Endodermal cell (in vitro differentiated cells): ENCODE data around the gene RRP1B. TPM values are rescaled to one million over a fixed set of nuclear protein-coding genes. Genes with fewer than 3 reads are reported as not detected.

ENCODE experiments used
- DNase-seq: peaks from one replicate; pipeline ENCODE4 v3.0.0-alpha.2; 2017
- H3K27ac ChIP-seq: 2 replicates; pipeline ENCODE4 v1.5.1; 2013; ENCODE audit warnings: mild to moderate bottlenecking, low read depth, low read length, moderate library complexity
- H3K27me3 ChIP-seq: 2 replicates; pipeline ENCODE4 v1.6.1; 2013; ENCODE audit warnings: mild to moderate bottlenecking, low read length, moderate library complexity; ENCODE audit not compliant: insufficient read depth, control insufficient read depth, poor library complexity, severe bottlenecking
- H3K36me3 ChIP-seq: 2 replicates; pipeline ENCODE4 v1.7.0; 2013; ENCODE audit warnings: mild to moderate bottlenecking, low read length, moderate library complexity; ENCODE audit not compliant: control insufficient read depth, insufficient read depth
- H3K4me1 ChIP-seq: one replicate; pipeline ENCODE4 v1.7.0; 2013; ENCODE audit warnings: low read length; ENCODE audit not compliant: control insufficient read depth, insufficient read depth
- H3K4me3 ChIP-seq: 2 replicates; pipeline ENCODE4 v1.5.1; 2013; ENCODE audit warnings: mild to moderate bottlenecking, low read length, moderate library complexity
- H3K9ac ChIP-seq: 2 replicates; pipeline ENCODE4 v1.6.1; 2013; ENCODE audit warnings: mild to moderate bottlenecking, low read length, moderate library complexity; ENCODE audit not compliant: poor library complexity, severe bottlenecking; ENCODE audit errors: extremely low read depth
- H3K9me3 ChIP-seq: 2 replicates; pipeline ENCODE4 v1.6.1; 2013; ENCODE audit warnings: mild to moderate bottlenecking, low read length, moderate library complexity; ENCODE audit not compliant: control insufficient read depth
- H3K27ac Mint-ChIP-seq: 2 replicates; pipeline ENCODE4 v1.8.0; 2020; ENCODE audit warnings: mixed read lengths
- H3K27me3 Mint-ChIP-seq: 2 replicates; pipeline ENCODE4 v1.8.0; 2021; ENCODE audit warnings: mild to moderate bottlenecking, mixed read lengths; ENCODE audit not compliant: insufficient read depth
- H3K36me3 Mint-ChIP-seq: 2 replicates; pipeline ENCODE4 v1.8.0; 2020; ENCODE audit warnings: low read depth, mixed read lengths
- H3K4me1 Mint-ChIP-seq: 2 replicates; pipeline ENCODE4 v1.8.0; 2020; ENCODE audit warnings: mixed read lengths
- H3K4me3 Mint-ChIP-seq: 2 replicates; pipeline ENCODE4 v1.8.0; 2020; ENCODE audit warnings: mild to moderate bottlenecking, moderate library complexity, mixed read lengths
- H3K9me3 Mint-ChIP-seq: 2 replicates; pipeline ENCODE4 v1.8.0; 2020; ENCODE audit warnings: mild to moderate bottlenecking, mixed read lengths
- WGBS, 2 experiments: methylation state at CpG; one replicate each; pipeline versions ENCODE4 v1.1.5 to v1.1.7; 2013; ENCODE audit warnings: missing lambda C conversion rate in 2 of 2, mixed read lengths in 1 of 2; ENCODE audit not compliant: insufficient coverage in 1 of 2, insufficient read length in 1 of 2; 5-methylcytosine and 5-hydroxymethylcytosine counted together
- total RNA-seq, 2 donors: library from RNA; stranded (reverse); fragmentation: NEBNext Ultra II Directional in 1 of 2; extraction: Animal tissue kit (Norgen Biotek cat#: 25700) in 1 of 2; gene quantifications; 2 replicates in 1 of 2; 3 replicates in 1 of 2; pipeline ENCODE4 v1.2.1, GENCODE V29; 2021
- TF ChIP-seq, protein P1 (sequence below): fragments of 200-600 bp; sonication (generic); conservative IDR thresholded peaks from 2 replicates; pipeline ENCODE4 v1.5.0; 2021; ENCODE audit warnings: antibody characterized with exemption, mild to moderate bottlenecking

Gene RRP1B
- total RNA-seq, 2 donors from 2014 or later, result 44.1 to 46.0 TPM

- H3K4me1 ChIP-seq, result no peaks in the 10 kb centered on the region
- peaks cover 12% of the 10 kb centered on the region for H3K4me1 Mint-ChIP-seq
- peaks cover 24% of the 10 kb centered on the region for H3K27me3 Mint-ChIP-seq
- H3K9me3 Mint-ChIP-seq, result no peaks in the 10 kb centered on the region
- H3K4me3 ChIP-seq, result no peak overlapping the region
- no peak overlapping the region for H3K27ac Mint-ChIP-seq
- 88 to 95% methylated on average over 4 to 12 of the region's 13 CpGs for WGBS, 2 experiments
- no peak overlapping the region for H3K9ac ChIP-seq
- H3K36me3 ChIP-seq, result no peaks in the 10 kb centered on the region
- peak overlapping the region; percentile 66 for H3K4me3 Mint-ChIP-seq
- H3K27ac ChIP-seq, result no peak overlapping the region
- no peaks in the 10 kb centered on the region for H3K36me3 Mint-ChIP-seq
- DNase-seq, result no peak
- TF ChIP-seq, protein P1, sequence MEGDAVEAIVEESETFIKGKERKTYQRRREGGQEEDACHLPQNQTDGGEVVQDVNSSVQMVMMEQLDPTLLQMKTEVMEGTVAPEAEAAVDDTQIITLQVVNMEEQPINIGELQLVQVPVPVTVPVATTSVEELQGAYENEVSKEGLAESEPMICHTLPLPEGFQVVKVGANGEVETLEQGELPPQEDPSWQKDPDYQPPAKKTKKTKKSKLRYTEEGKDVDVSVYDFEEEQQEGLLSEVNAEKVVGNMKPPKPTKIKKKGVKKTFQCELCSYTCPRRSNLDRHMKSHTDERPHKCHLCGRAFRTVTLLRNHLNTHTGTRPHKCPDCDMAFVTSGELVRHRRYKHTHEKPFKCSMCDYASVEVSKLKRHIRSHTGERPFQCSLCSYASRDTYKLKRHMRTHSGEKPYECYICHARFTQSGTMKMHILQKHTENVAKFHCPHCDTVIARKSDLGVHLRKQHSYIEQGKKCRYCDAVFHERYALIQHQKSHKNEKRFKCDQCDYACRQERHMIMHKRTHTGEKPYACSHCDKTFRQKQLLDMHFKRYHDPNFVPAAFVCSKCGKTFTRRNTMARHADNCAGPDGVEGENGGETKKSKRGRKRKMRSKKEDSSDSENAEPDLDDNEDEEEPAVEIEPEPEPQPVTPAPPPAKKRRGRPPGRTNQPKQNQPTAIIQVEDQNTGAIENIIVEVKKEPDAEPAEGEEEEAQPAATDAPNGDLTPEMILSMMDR, result no peak
- no peaks in the 10 kb centered on the region for H3K9me3 ChIP-seq
- peaks cover 6% of the 10 kb centered on the region for H3K27me3 ChIP-seq
Measured at GRCh38 chr21:43717166-43717853, 58.0 kb downstream of the RRP1B start.

GRCh38 chr21:43717967-43718871 is 58.9 kb downstream of the RRP1B start:
- H3K9me3 Mint-ChIP-seq, result no peaks in the 10 kb centered on the region
- Histone ChIP-seq H3K4me3 (peak overlapping the region; percentile 85), H3K9me3 (no peaks in the 10 kb centered on the region), H3K27ac (no peak overlapping the region), H3K27me3 (peaks cover 6% of the 10 kb centered on the region), H3K4me1 (no peaks in the 10 kb centered on the region), H3K36me3 (no peaks in the 10 kb centered on the region), H3K9ac (peak overlapping the region; percentile 41)
- DNase-seq, result no peak
- H3K4me3 Mint-ChIP-seq, result peak overlapping the region; percentile 66
- 29 to 60% methylated on average over 3 to 70 of the region's 70 CpGs for WGBS, 2 experiments
- TF ChIP-seq, protein P1, result no peak
- peaks cover 7% of the 10 kb centered on the region for H3K4me1 Mint-ChIP-seq
- peaks cover 24% of the 10 kb centered on the region for H3K27me3 Mint-ChIP-seq
- no peak overlapping the region for H3K27ac Mint-ChIP-seq
- H3K36me3 Mint-ChIP-seq, result peaks cover 2% of the 10 kb centered on the region

- Mint-ChIP-seq H3K4me1 (peaks cover 7% of the 10 kb centered on the region), H3K27me3 (peaks cover 24% of the 10 kb centered on the region), H3K4me3 (peak within 1 kb of the TSS; percentile 66), H3K9me3 (no peaks in the 10 kb centered on the region), H3K27ac (peak within 1 kb of the TSS; percentile 55), H3K36me3 (peaks cover 2% of the 10 kb centered on the region)
- Histone ChIP-seq H3K9ac (peak within 1 kb of the TSS; percentile 73), H3K9me3 (no peaks in the 10 kb centered on the region), H3K27me3 (peaks cover 6% of the 10 kb centered on the region), H3K4me1 (no peaks in the 10 kb centered on the region), H3K27ac (no peak within 1 kb of the TSS), H3K36me3 (no peaks in the 10 kb centered on the region), H3K4me3 (peak within 1 kb of the TSS; percentile 85)
- DNase-seq, result peak; percentile 96
- TF ChIP-seq, protein P1, result peak; percentile 33
- 0 to 1% methylated on average over 45 to 117 of the region's 117 CpGs for WGBS, 2 experiments
Measured at GRCh38 chr21:43718872-43719747, 59.8 kb downstream of the RRP1B start, which contains the start of gene PDXK. TSS of gene PDXK (plus strand) at chr21:43719129. CDS start at chr21:43719295, 166 bp downstream.
